ENCODE results near the gene MROH2A. TPM values are rescaled to one million over a fixed set of nuclear protein-coding genes. Genes with fewer than 3 reads are reported as not detected.

The MROH2A gene
- total RNA-seq, 4 donors from 2014 or later: not detected

DNA sequence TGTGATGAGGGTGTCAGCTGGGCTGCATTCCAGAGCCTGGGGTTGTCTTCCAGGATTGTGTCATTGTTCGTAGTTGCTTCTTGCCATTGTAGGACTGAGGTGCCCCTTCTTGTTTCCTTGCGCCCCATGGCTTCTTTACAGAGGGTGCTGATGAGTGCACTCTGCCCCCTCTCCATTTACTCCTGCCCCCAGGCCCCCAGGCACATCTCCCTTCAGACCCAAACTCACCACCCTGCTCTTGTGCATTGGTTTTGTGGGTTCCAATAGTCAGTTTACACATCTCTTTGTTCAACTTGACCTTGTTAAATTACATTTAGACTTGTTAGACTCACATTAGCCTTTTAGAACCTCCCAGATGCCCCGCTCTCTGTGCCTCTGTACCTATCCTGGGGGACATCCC, 43.1 kb downstream of the MROH2A start:
- Histone ChIP-seq H3K9me3 (no peaks in the 10 kb centered on the region), H3K27me3 (no peaks in the 10 kb centered on the region), H3K4me3 (no peak overlapping the region), H3K27ac (no peak overlapping the region), H3K4me1 (no peaks in the 10 kb centered on the region), H3K36me3 (no peaks in the 10 kb centered on the region)
- TF ChIP-seq CTCF (IDR thresholded peaks at IDR 0.05) (no peak), POLR2A (IDR thresholded peaks at IDR 0.05) (no peak), EP300 (IDR thresholded peaks at IDR 0.05) (no peak)
- 75 to 84% methylated on average over 3 of the region's 3 CpGs for WGBS, 2 donors
- no peak for DNase-seq (ENCODE audit: low spot score in 2 of 2)

- Histone ChIP-seq H3K4me3 (no peak overlapping the region), H3K27me3 (no peaks in the 10 kb centered on the region), H3K9me3 (no peaks in the 10 kb centered on the region), H3K36me3 (no peaks in the 10 kb centered on the region), H3K4me1 (no peaks in the 10 kb centered on the region), H3K27ac (no peak overlapping the region)
- TF ChIP-seq EP300 (IDR thresholded peaks at IDR 0.05) (no peak), POLR2A (IDR thresholded peaks at IDR 0.05) (no peak)
- WGBS, 2 donors: 86 to 95% methylated on average over 6 to 7 of the region's 8 CpGs
- DNase-seq (ENCODE audit: low spot score in 2 of 2): no peak
Observed at GRCh38 chr2:233821709-233822100, 43.6 kb downstream of the MROH2A start.

DNA sequence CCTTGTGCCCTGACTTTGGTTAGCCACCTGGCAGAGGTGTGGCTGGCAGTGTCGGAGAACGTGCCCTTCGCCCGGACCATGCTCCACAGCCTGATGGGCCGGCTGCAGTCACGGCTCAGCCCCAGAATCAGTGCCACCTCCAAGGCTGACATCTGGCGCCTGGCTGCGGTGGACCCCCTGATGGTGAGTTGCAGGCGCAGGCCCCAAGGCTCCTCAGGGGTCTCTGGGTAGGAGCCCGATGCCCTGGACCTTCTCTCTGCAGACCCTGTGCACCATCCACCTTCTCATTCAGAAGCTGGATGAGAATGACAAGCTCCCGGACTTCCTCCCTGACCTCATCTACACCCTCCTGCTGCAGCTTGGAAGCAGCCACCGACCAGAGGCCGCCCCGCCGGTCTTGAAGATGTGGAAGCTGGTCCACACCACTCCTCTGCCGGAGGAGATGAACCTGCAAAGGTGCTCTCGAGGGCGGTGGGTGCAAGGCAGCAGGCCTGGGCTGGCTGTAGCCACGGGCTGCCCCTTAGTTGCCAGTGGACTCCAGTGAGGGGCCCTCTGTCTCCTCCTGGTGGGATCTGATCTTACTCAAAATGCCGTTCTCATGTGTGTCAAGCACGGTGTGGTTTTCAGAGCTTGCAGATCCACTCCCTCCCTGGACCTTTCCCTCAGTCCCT, 44.1 kb downstream of the MROH2A start:
- TF ChIP-seq POLR2A (IDR thresholded peaks at IDR 0.05) (no peak), EP300 (IDR thresholded peaks at IDR 0.05) (no peak), CTCF (IDR thresholded peaks at IDR 0.05) (no peak)
- WGBS, 2 donors: 84 to 91% methylated on average over 8 to 15 of the region's 21 CpGs
- no peak for DNase-seq (ENCODE audit: low spot score in 2 of 2)
- Histone ChIP-seq H3K4me3 (no peak overlapping the region), H3K36me3 (no peaks in the 10 kb centered on the region), H3K27ac (no peak overlapping the region), H3K9me3 (no peaks in the 10 kb centered on the region), H3K4me1 (no peaks in the 10 kb centered on the region), H3K27me3 (no peaks in the 10 kb centered on the region)

DNA sequence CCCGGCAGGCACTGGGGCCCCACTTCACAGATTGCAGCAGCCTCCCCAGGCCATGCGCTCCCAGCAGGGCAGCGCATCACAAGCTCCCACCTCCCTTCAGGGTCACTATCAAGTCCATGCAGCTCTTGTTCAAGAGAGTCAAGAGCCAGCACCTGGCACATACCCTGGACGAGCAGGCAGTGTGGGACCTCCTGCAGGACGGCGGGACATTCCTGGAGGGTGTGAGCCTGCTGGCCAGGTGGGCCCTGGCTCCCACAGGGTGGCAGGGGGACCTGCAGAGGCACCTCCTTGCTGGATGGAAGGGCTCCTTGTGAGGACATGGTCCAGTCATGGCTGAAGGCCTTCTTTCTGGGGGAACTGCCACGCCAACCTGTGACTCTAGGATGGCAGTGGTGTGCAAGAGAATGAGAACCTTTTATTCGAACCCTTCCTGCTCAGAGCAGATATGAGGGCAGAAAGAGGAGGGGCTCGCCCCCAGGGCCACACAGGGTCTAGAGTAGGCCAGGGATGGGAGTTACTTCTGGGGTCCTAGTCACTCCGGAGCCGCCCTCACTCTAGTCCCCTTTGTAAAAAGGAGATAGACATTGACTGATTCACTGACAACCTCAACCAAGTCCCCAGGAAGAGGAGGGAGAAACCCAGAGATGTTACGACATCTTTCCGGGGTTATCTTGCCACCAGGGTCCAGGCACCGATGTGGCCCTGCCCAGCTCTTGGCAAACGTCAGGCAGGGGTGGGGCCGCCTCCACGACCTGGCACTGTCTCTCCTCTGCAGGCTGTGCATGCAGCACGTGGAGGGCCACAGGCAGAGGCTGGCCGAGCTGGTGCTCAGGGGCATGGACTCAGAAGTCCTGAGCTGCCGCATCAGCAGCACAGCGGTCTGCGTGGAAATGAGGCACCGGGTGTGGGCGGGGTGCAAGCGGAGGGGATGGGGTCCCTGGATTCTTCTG, 44.9 kb downstream of the MROH2A start:
- 78 to 85% methylated on average over 23 to 25 of the region's 25 CpGs for WGBS, 2 donors

DNA sequence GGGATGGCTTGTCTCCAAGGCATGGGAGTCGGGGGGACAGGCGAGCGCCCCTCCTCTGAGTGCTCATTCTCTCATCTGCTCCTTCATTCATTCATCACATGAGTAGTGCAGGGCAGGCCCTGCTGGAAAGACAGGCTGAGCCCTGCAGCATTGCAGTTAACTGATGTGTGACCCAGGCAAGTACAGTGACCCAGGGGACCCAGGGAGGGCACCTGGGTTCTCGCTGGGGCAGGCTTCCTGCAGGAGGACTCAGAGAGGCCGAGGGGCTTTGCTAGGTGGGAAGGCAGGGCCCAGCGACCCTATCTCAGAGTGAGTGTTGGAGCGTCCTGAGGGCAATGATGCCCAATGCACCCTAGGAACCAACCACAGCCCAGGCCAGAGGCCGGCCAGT, 45.6 kb downstream of the MROH2A start:
- no peak overlapping the region for H3K4me3 ChIP-seq
- no peaks in the 10 kb centered on the region for H3K27me3 ChIP-seq
- H3K36me3 ChIP-seq: no peaks in the 10 kb centered on the region
- 80 to 88% methylated on average over 7 to 8 of the region's 8 CpGs for WGBS, 2 donors
- H3K27ac ChIP-seq: no peak overlapping the region
- TF ChIP-seq CTCF (IDR thresholded peaks at IDR 0.05): no peak
- no peak for TF ChIP-seq POLR2A (IDR thresholded peaks at IDR 0.05)
- TF ChIP-seq EP300 (IDR thresholded peaks at IDR 0.05): no peak
- DNase-seq (ENCODE audit: low spot score in 2 of 2): no peak
- H3K9me3 ChIP-seq: no peaks in the 10 kb centered on the region
- H3K4me1 ChIP-seq: no peaks in the 10 kb centered on the region

More for the DNA sequence above, 44.9 kb downstream of the MROH2A start:
- Histone ChIP-seq H3K27ac (no peak overlapping the region), H3K4me3 (no peak overlapping the region), H3K4me1 (no peaks in the 10 kb centered on the region), H3K9me3 (no peaks in the 10 kb centered on the region), H3K36me3 (no peaks in the 10 kb centered on the region), H3K27me3 (no peaks in the 10 kb centered on the region)
- no peak for DNase-seq (ENCODE audit: low spot score in 2 of 2)
- TF ChIP-seq EP300 (IDR thresholded peaks at IDR 0.05) (no peak), CTCF (IDR thresholded peaks at IDR 0.05) (no peak), POLR2A (IDR thresholded peaks at IDR 0.05) (no peak)

Data from tibial nerve (tissue), 4 donors.